Measurements from ENCODE around the gene SLC51A.

The SLC51A gene

GRCh38 chr3:196175722-196176121 is 40.6 kb upstream of the SLC51A start:
- Histone ChIP-seq H3K9me2 (ENCODE audit: low read depth, low read length) (no peaks in the 10 kb centered on the region), H3F3A (ENCODE audit: insufficient read depth, low read length) (no peaks in the 10 kb centered on the region), H3K9ac (ENCODE audit: low read length) (no peak overlapping the region), H4K20me1 (ENCODE audit: insufficient read depth, low read length) (no peaks in the 10 kb centered on the region), H3K4me3 (ENCODE audit: low read depth, low read length, poor library complexity, severe bottlenecking) (no peak overlapping the region), H2AFZ (ENCODE audit: low read length) (no peak overlapping the region), H3K4me1 (ENCODE audit: insufficient read depth, low read length, severe bottlenecking) (peaks cover 9% of the 10 kb centered on the region), H3K9me3 (ENCODE audit: low read length) (no peaks in the 10 kb centered on the region), H3K79me2 (ENCODE audit: insufficient read depth, low read length) (no peaks in the 10 kb centered on the region), H3K27ac (ENCODE audit: low read depth, low read length, poor library complexity, severe bottlenecking) (no peak overlapping the region), H3K4me2 (ENCODE audit: low read length) (no peak overlapping the region), H3K27me3 (ENCODE audit: insufficient read depth, low read length) (no peaks in the 10 kb centered on the region; the same call in 1 of the 2 replicates), H3K36me3 (ENCODE audit: insufficient read depth, low read length) (no peaks in the 10 kb centered on the region)
- TF ChIP-seq EZH2 (IDR thresholded peaks at IDR 0.05; ENCODE audit: borderline replicate concordance, low read length): no peak
- TF ChIP-seq, protein P1, sequence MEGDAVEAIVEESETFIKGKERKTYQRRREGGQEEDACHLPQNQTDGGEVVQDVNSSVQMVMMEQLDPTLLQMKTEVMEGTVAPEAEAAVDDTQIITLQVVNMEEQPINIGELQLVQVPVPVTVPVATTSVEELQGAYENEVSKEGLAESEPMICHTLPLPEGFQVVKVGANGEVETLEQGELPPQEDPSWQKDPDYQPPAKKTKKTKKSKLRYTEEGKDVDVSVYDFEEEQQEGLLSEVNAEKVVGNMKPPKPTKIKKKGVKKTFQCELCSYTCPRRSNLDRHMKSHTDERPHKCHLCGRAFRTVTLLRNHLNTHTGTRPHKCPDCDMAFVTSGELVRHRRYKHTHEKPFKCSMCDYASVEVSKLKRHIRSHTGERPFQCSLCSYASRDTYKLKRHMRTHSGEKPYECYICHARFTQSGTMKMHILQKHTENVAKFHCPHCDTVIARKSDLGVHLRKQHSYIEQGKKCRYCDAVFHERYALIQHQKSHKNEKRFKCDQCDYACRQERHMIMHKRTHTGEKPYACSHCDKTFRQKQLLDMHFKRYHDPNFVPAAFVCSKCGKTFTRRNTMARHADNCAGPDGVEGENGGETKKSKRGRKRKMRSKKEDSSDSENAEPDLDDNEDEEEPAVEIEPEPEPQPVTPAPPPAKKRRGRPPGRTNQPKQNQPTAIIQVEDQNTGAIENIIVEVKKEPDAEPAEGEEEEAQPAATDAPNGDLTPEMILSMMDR (IDR thresholded peaks at IDR 0.05; ENCODE audit: low read length): no peak

GRCh38 chr3:196177567-196177966 is 38.8 kb upstream of the SLC51A start:
- H3K9me3 ChIP-seq (ENCODE audit: low read length): no peaks in the 10 kb centered on the region
- no peak overlapping the region for H3K27ac ChIP-seq (ENCODE audit: low read depth, low read length, poor library complexity, severe bottlenecking)
- peaks cover 9% of the 10 kb centered on the region for H3K4me1 ChIP-seq (ENCODE audit: insufficient read depth, low read length, severe bottlenecking)
- no peak overlapping the region for H3K4me2 ChIP-seq (ENCODE audit: low read length)
- H3K4me3 ChIP-seq (ENCODE audit: low read depth, low read length, poor library complexity, severe bottlenecking): no peak overlapping the region
- TF ChIP-seq EZH2 (IDR thresholded peaks at IDR 0.05; ENCODE audit: borderline replicate concordance, low read length): no peak
- TF ChIP-seq, protein P1 (IDR thresholded peaks at IDR 0.05; ENCODE audit: low read length): no peak
- no peaks in the 10 kb centered on the region for H3K27me3 ChIP-seq (ENCODE audit: insufficient read depth, low read length)
- H3K9me2 ChIP-seq (ENCODE audit: low read depth, low read length): no peaks in the 10 kb centered on the region
- no peak overlapping the region for H3K9ac ChIP-seq (ENCODE audit: low read length)
- no peaks in the 10 kb centered on the region for H4K20me1 ChIP-seq (ENCODE audit: insufficient read depth, low read length)
- no peaks in the 10 kb centered on the region for H3F3A ChIP-seq (ENCODE audit: insufficient read depth, low read length)
- H3K79me2 ChIP-seq (ENCODE audit: insufficient read depth, low read length): no peaks in the 10 kb centered on the region
- no peaks in the 10 kb centered on the region for H3K36me3 ChIP-seq (ENCODE audit: insufficient read depth, low read length)
- no peak overlapping the region for H2AFZ ChIP-seq (ENCODE audit: low read length)

GRCh38 chr3:196177967-196178366 is 38.4 kb upstream of the SLC51A start:
- no peaks in the 10 kb centered on the region for H3K36me3 ChIP-seq (ENCODE audit: insufficient read depth, low read length)
- no peaks in the 10 kb centered on the region for H3K27me3 ChIP-seq (ENCODE audit: insufficient read depth, low read length)
- no peaks in the 10 kb centered on the region for H3K79me2 ChIP-seq (ENCODE audit: insufficient read depth, low read length)
- no peaks in the 10 kb centered on the region for H3K9me3 ChIP-seq (ENCODE audit: low read length)
- H3K4me2 ChIP-seq (ENCODE audit: low read length): no peak overlapping the region
- H3K4me1 ChIP-seq (ENCODE audit: insufficient read depth, low read length, severe bottlenecking): peaks cover 9% of the 10 kb centered on the region
- no peaks in the 10 kb centered on the region for H3K9me2 ChIP-seq (ENCODE audit: low read depth, low read length)
- no peak overlapping the region for H2AFZ ChIP-seq (ENCODE audit: low read length)
- no peak overlapping the region for H3K9ac ChIP-seq (ENCODE audit: low read length)
- TF ChIP-seq EZH2 (IDR thresholded peaks at IDR 0.05; ENCODE audit: borderline replicate concordance, low read length): no peak
- TF ChIP-seq, protein P1 (IDR thresholded peaks at IDR 0.05; ENCODE audit: low read length): no peak
- no peak overlapping the region for H3K4me3 ChIP-seq (ENCODE audit: low read depth, low read length, poor library complexity, severe bottlenecking)
- H4K20me1 ChIP-seq (ENCODE audit: insufficient read depth, low read length): no peaks in the 10 kb centered on the region
- H3F3A ChIP-seq (ENCODE audit: insufficient read depth, low read length): no peaks in the 10 kb centered on the region
- no peak overlapping the region for H3K27ac ChIP-seq (ENCODE audit: low read depth, low read length, poor library complexity, severe bottlenecking)

Measured in OCI-LY1 (cell line).